DND-41 (cell line): ENCODE results near the gene PTPRC.

Source experiments
- CTCF ChIP-seq: IDR thresholded peaks from 2 replicates; pipeline ENCODE4 v1.5.1; 2012; ENCODE audit warnings: borderline replicate concordance, low read length, moderate library complexity, mild to moderate bottlenecking; ENCODE audit not compliant: poor library complexity, severe bottlenecking; ENCODE audit errors: extremely low read depth
- EZH2 ChIP-seq: IDR thresholded peaks from 3 replicates; pipeline ENCODE4 v1.6.1; 2012; ENCODE audit warnings: borderline replicate concordance, low read depth, mild to moderate bottlenecking, moderate library complexity, low read length, inconsistent platforms; ENCODE audit not compliant: severe bottlenecking

- TF ChIP-seq CTCF (no peak), EZH2 (no peak)
These were observed 19.3 kb upstream of the PTPRC start for GRCh38 chr1:198619375-198620140.
